Neural progenitor cell (in vitro differentiated cells): ENCODE data around the gene ILF3. TPM values are rescaled to one million over a fixed set of nuclear protein-coding genes. Genes with fewer than 3 reads are reported as not detected.
"Not testable (repeated sequence)": the region's sequence is repeated elsewhere in the genome, so short reads cannot be mapped to it uniquely, and the experiment has no call there.

Experiments
- DNase-seq: peaks from one replicate; pipeline ENCODE4 v3.0.0-alpha.2; 2016; ENCODE audit warnings: low spot score
- H2AFZ ChIP-seq: fragments of 200-600 bp; sonication (generic); replicated peaks from 2 replicates; pipeline ENCODE4 v1.6.1; 2016; ENCODE audit warnings: antibody characterized with exemption
- H3F3A ChIP-seq: fragments of 200-600 bp; sonication (generic); 2 replicates; pipeline ENCODE4 v1.6.1; 2016; ENCODE audit warnings: antibody characterized with exemption, low read depth
- H3K27ac ChIP-seq: fragments of 200-600 bp; sonication (generic); 2 replicates; pipeline ENCODE4 v1.5.1; 2016; ENCODE audit warnings: mild to moderate bottlenecking
- H3K27me3 ChIP-seq: fragments of 200-600 bp; sonication (generic); 2 replicates; pipeline ENCODE4 v1.6.1; 2016; ENCODE audit warnings: mild to moderate bottlenecking, moderate library complexity
- H3K36me3 ChIP-seq: fragments of 200-600 bp; sonication (generic); 2 replicates; pipeline ENCODE4 v1.5.1; 2016
- H3K4me1 ChIP-seq: fragments of 200-600 bp; sonication (generic); 2 replicates; pipeline ENCODE4 v1.6.1; 2016; ENCODE audit warnings: mixed run types
- H3K4me2 ChIP-seq: fragments of 200-600 bp; sonication (generic); 2 replicates; pipeline ENCODE4 v1.6.1; 2016
- H3K4me3 ChIP-seq: fragments of 200-600 bp; sonication (generic); 2 replicates; pipeline ENCODE4 v1.5.1; 2016
- H3K79me2 ChIP-seq: fragments of 200-600 bp; sonication (generic); 2 replicates; pipeline ENCODE4 v1.6.1; 2016; ENCODE audit warnings: low read depth
- H3K9ac ChIP-seq: fragments of 200-600 bp; sonication (generic); 2 replicates; pipeline ENCODE4 v1.6.1; 2016
- H3K9me3 ChIP-seq: fragments of 200-600 bp; sonication (generic); 2 replicates; pipeline ENCODE4 v1.5.1; 2016; ENCODE audit warnings: low read depth
- H4K20me1 ChIP-seq: fragments of 200-600 bp; sonication (generic); 2 replicates; pipeline ENCODE4 v1.6.1; 2016; ENCODE audit warnings: low read depth
- H3K27ac Mint-ChIP-seq: 3 replicates; pipeline ENCODE4 v1.8.0; 2021; ENCODE audit warnings: mixed read lengths
- H3K27me3 Mint-ChIP-seq: 2 replicates; pipeline ENCODE4 v1.8.0; 2022; ENCODE audit warnings: low read depth, mild to moderate bottlenecking, inconsistent platforms, moderate library complexity, mixed read lengths; ENCODE audit not compliant: insufficient read depth
- H3K36me3 Mint-ChIP-seq: 3 replicates; pipeline ENCODE4 v1.8.0; 2021; ENCODE audit warnings: mixed read lengths
- H3K4me1 Mint-ChIP-seq: 3 replicates; pipeline ENCODE4 v1.8.0; 2021; ENCODE audit warnings: mixed read lengths
- H3K4me3 Mint-ChIP-seq: 3 replicates; pipeline ENCODE4 v1.8.0; 2021; ENCODE audit warnings: mild to moderate bottlenecking, moderate library complexity, mixed read lengths
- H3K9me3 Mint-ChIP-seq: 3 replicates; pipeline ENCODE4 v1.8.0; 2020; ENCODE audit warnings: mixed read lengths
- CTCF ChIP-seq: fragments of 200-600 bp; sonication (generic); IDR thresholded peaks from 2 replicates; pipeline ENCODE4 v1.5.1; 2017; ENCODE audit warnings: antibody characterized with exemption, mild to moderate bottlenecking
- EZH2 ChIP-seq: fragments of 200-600 bp; sonication (generic); IDR thresholded peaks from 2 replicates; pipeline ENCODE4 v1.6.1; 2017; ENCODE audit warnings: antibody characterized with exemption, mild to moderate bottlenecking, moderate library complexity
- EZH2phosphoT487 ChIP-seq: fragments of 200-600 bp; sonication (generic); IDR thresholded peaks from 2 replicates; pipeline ENCODE4 v1.6.1; 2017; ENCODE audit warnings: antibody characterized with exemption
- total RNA-seq: library from RNA; depleted of rRNA; stranded (reverse); fragments of >200 nt; gene quantifications from 2 replicates; pipeline ENCODE4 v1.2.3, GENCODE V29; 2015; ENCODE audit warnings: low replicate concordance

Gene ILF3
- total RNA-seq, 1 donor from 2014 or later, result 477 TPM

- Mint-ChIP-seq H3K27me3 (peaks cover 5% of the 10 kb centered on the region), H3K27ac (no peak overlapping the region), H3K9me3 (no peaks in the 10 kb centered on the region), H3K4me1 (peaks cover 26% of the 10 kb centered on the region), H3K4me3 (no peak overlapping the region), H3K36me3 (peaks cover 30% of the 10 kb centered on the region)
- no peak for DNase-seq
- Histone ChIP-seq H3K27ac (no peak overlapping the region), H3K27me3 (no peaks in the 10 kb centered on the region), H3F3A (peaks cover 39% of the 10 kb centered on the region), H3K79me2 (peaks cover 100% of the 10 kb centered on the region), H3K9ac (no peak overlapping the region), H4K20me1 (peaks cover 100% of the 10 kb centered on the region), H3K4me2 (no peak overlapping the region), H3K4me1 (peaks cover 23% of the 10 kb centered on the region), H3K4me3 (no peak overlapping the region), H3K9me3 (no peaks in the 10 kb centered on the region), H3K36me3 (peaks cover 11% of the 10 kb centered on the region), H2AFZ (no peak overlapping the region)
- TF ChIP-seq EZH2, result no peak
Observed at GRCh38 chr19:10661946-10662345, 7.8 kb downstream of the ILF3 start.

GRCh38 chr19:10662384-10663251 lies 8.5 kb downstream of the ILF3 start:
- TF ChIP-seq EZH2 (no peak), CTCF (no peak), EZH2phosphoT487 (no peak)
- Mint-ChIP-seq H3K4me1 (peaks cover 23% of the 10 kb centered on the region), H3K4me3 (peak overlapping the region; percentile 12), H3K36me3 (peaks cover 26% of the 10 kb centered on the region), H3K27ac (peak overlapping the region; percentile 18), H3K27me3 (peaks cover 5% of the 10 kb centered on the region), H3K9me3 (no peaks in the 10 kb centered on the region)
- H3K4me1 ChIP-seq, result peaks cover 16% of the 10 kb centered on the region
- no peak overlapping the region for H3K4me2 ChIP-seq
- no peak overlapping the region for H3K4me3 ChIP-seq
- H3K79me2 ChIP-seq, result peaks cover 100% of the 10 kb centered on the region
- no peak overlapping the region for H2AFZ ChIP-seq
- H4K20me1 ChIP-seq, result peaks cover 100% of the 10 kb centered on the region
- H3K36me3 ChIP-seq, result peaks cover 11% of the 10 kb centered on the region
- H3F3A ChIP-seq, result peaks cover 39% of the 10 kb centered on the region
- H3K27me3 ChIP-seq, result no peaks in the 10 kb centered on the region
- DNase-seq, result no peak
- H3K9me3 ChIP-seq, result no peaks in the 10 kb centered on the region
- H3K9ac ChIP-seq, result no peak overlapping the region
- H3K27ac ChIP-seq, result peak overlapping the region; percentile 18

GRCh38 chr19:10663252-10663563 lies 9.1 kb downstream of the ILF3 start:
- not testable (repeated sequence) for H2AFZ ChIP-seq, H3K27ac Mint-ChIP-seq
- H4K20me1 ChIP-seq, result peaks cover 100% of the 10 kb centered on the region

GRCh38 chr19:10667867-10668266 lies 13.7 kb downstream of the ILF3 start:
- Histone ChIP-seq H3F3A (peaks cover 23% of the 10 kb centered on the region), H3K4me2 (no peak overlapping the region), H3K27me3 (no peaks in the 10 kb centered on the region), H3K27ac (no peak overlapping the region), H3K4me1 (no peaks in the 10 kb centered on the region), H3K79me2 (peaks cover 100% of the 10 kb centered on the region), H3K4me3 (no peak overlapping the region), H3K9me3 (no peaks in the 10 kb centered on the region), H3K9ac (no peak overlapping the region), H3K36me3 (no peaks in the 10 kb centered on the region), H4K20me1 (peaks cover 100% of the 10 kb centered on the region), H2AFZ (no peak overlapping the region)
- H3K4me3 Mint-ChIP-seq, result no peak overlapping the region
- H3K9me3 Mint-ChIP-seq, result no peaks in the 10 kb centered on the region
- no peak overlapping the region for H3K27ac Mint-ChIP-seq
- peaks cover 6% of the 10 kb centered on the region for H3K27me3 Mint-ChIP-seq
- peaks cover 19% of the 10 kb centered on the region for H3K4me1 Mint-ChIP-seq
- no peak for DNase-seq
- peaks cover 30% of the 10 kb centered on the region for H3K36me3 Mint-ChIP-seq
- TF ChIP-seq EZH2phosphoT487 (no peak), CTCF (no peak), EZH2 (no peak)

More at GRCh38 chr19:10663252-10663563, 9.1 kb downstream of the ILF3 start:
- not testable (repeated sequence) for H3K9me3 Mint-ChIP-seq, H3K27me3 Mint-ChIP-seq, H3K4me3 ChIP-seq, H3K4me2 ChIP-seq, H3K27ac ChIP-seq, H3K4me3 Mint-ChIP-seq, H3K9ac ChIP-seq, H3K27me3 ChIP-seq, H3K9me3 ChIP-seq, DNase-seq
- H3K36me3 Mint-ChIP-seq, result peaks cover 27% of the 10 kb centered on the region
- peaks cover 100% of the 10 kb centered on the region for H3K79me2 ChIP-seq
- peaks cover 26% of the 10 kb centered on the region for H3K4me1 Mint-ChIP-seq
- peaks cover 39% of the 10 kb centered on the region for H3F3A ChIP-seq
- peaks cover 11% of the 10 kb centered on the region for H3K36me3 ChIP-seq
- H3K4me1 ChIP-seq, result peaks cover 12% of the 10 kb centered on the region
